Measurements from ENCODE around the gene HNRNPH2.

The HNRNPH2 gene

GRCh38 chrX:101395789-101396188, 12.2 kb upstream of the HNRNPH2 start:
- DNase-seq, result no peak

- DNase-seq, result no peak
Measured at GRCh38 chrX:101397779-101398178, 10.2 kb upstream of the HNRNPH2 start.

- no peak for DNase-seq
Measured at GRCh38 chrX:101398694-101399093, 9.3 kb upstream of the HNRNPH2 start.

DNA sequence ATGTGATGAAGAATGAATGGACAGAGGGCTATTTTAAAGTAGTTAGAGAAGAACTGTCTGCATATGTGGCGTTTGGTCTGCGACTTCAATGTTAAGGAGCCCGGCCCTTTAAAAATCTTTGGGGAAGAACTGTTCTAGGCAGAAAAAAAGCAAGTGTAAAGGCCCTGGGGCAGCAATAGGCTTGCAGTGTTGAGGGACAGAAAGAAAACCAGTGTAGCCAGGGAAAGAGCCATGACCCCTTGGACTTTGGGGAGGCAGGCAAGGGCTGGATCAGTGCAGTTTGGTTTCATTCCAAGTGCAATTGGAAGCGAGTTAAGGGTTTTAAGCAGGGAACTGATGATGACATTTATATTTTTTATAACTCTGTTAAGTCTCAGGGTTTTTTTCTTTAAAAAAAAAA, 8.2 kb upstream of the HNRNPH2 start:
- DNase-seq, result no peak

DNA sequence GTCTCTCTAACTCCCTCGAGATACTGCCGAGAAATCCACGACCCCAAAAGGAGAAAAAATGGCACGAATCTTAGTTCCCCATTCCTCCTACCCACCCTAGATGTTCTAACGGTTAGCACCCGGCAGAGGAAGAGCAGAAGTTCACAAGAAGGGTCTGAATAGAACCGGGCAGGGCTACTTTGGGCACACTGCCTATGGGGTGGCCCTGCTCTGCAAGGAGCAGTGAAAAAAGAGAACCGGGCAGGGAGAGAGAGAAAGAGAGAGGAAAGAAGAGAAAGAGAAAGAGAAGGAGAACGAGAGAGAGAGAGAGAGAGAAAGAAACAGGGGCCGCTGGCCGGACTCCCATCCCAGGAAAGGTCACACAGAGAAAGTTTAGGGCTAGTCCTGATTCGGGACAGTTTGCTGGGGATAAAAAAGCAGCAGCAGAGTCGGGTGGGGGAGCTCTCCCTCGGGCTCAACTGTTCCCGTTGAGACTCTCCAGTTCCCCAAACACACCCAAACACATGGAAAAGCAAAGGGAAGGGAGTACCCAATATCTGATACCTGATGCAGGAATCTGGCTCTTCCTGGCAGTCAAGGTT, 765 bp upstream of the HNRNPH2 start:
- DNase-seq, result no peak

GRCh38 chrX:101408532-101408841, 465 bp downstream of the HNRNPH2 start:
- DNase-seq, result no peak

GRCh38 chrX:101409043-101409442, 1.0 kb downstream of the HNRNPH2 start:
- DNase-seq, result no peak

DNA sequence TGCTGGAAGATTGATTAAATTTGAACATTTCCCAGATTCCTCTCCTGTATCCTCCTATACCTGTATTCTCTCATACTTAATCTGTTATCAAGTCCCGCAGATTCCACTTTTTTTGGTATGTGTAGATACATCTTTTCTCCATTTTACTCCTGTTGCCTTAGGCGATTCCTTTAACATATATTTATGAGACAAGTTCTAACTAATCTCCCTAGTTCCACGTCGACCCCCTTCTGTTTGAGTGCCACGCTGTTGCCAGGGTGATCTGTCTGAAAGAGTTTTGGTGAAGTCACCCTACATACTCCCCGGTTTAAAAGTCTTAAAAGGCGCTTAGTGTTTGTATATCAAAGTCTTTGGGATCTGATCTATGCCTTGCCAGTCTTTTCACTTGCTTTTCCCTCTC, 2.4 kb downstream of the HNRNPH2 start:
- DNase-seq, result no peak

DNA sequence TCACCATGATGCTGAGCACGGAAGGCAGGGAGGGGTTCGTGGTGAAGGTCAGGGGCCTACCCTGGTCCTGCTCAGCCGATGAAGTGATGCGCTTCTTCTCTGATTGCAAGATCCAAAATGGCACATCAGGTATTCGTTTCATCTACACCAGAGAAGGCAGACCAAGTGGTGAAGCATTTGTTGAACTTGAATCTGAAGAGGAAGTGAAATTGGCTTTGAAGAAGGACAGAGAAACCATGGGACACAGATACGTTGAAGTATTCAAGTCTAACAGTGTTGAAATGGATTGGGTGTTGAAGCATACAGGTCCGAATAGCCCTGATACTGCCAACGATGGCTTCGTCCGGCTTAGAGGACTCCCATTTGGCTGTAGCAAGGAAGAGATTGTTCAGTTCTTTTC, 4.0 kb downstream of the HNRNPH2 start:
- no peak for DNase-seq

DNA sequence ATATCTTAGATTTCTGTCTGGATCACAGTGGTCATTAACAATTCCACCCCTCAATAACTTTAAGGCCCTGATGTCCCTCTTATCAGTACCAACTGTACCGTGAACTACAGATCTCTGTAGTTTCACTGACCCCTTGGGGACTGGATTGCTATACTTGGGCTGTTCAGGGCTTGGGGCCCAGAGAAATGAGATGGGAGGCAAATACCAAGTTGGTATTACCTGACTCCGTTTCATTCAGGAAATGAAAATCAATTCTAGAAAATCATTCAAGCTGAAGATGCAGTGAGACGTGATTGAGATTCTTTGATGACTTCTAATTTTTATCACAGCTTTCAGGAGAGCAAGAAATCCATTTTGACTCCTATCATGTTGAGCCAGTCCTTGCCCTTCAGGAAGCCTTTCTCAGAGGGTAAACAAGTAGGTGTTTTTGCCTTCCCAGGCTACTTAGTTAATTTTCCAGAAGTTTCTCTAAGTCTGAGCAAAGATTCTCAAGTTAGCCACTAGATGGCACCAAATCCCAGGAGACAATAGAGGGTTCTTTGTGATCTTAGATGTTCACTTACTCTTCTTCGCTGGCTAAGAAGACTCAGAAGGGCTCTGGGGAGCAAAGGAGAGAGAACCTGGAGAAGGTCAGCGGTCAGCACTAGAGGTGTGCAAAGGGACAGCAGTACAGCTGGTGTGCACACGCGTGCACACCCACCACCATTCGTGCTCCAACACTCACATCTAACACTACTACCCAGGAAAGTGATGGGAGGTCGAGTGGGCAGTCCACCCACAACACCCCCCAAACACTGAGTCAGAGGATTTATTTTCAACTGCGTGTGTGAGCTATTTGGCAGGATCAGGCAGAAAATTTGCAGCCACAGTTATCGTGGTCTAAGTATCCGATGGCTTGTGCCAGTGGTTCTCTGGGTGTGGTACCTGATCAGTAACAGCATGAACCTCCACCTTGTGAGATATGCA, 7.4 kb downstream of the HNRNPH2 start:
- DNase-seq, result peak; percentile 53

DNA sequence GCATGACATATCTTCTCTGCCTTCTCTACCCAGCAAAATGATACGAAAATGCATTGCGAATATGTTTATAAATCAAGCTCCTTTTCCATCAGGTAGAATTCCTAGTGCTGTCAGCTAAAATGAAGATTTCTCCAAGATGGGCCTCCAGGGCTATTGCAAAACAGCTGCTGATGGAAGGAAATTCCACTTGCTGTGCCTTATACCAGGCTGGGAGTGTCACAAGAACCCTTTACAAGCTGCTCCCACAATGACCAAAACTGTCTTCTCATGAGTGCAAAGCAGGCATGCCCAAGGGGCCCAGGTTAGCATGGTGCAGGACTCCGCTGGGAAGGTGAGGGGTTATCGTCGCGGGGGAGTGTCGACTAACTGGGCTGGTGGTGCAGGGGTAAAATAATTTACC, 8.7 kb downstream of the HNRNPH2 start:
- no peak for DNase-seq

GRCh38 chrX:101417190-101417589, 9.2 kb downstream of the HNRNPH2 start:
- DNase-seq, result no peak

- DNase-seq, result peak; percentile 56
Measured at GRCh38 chrX:101417981-101418841, 10.2 kb downstream of the HNRNPH2 start.

DNA sequence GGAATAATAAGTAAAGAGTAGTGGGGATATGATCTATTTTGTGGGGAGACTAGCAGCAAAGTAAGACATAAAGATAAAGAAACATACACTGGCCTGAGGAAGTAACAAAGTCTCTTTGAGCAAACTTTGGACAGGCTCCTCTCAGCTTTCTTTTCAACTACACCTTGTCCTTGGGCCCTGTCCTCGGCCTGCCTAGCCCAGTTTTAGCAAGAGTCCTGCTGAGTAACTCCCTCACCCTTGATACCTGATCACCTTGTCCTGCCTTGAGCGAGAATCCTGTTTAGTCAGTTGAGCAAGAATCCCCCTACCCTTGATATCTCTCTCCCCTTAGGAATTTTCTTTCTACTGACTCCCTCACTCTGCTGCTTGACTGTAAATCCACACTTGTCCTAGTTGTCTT, 11.5 kb downstream of the HNRNPH2 start:
- no peak for DNase-seq

GRCh38 chrX:101427954-101428353, 19.9 kb downstream of the HNRNPH2 start:
- DNase-seq, result no peak

- DNase-seq, result no peak
Measured at GRCh38 chrX:101429934-101430333, 21.9 kb downstream of the HNRNPH2 start.

DNA sequence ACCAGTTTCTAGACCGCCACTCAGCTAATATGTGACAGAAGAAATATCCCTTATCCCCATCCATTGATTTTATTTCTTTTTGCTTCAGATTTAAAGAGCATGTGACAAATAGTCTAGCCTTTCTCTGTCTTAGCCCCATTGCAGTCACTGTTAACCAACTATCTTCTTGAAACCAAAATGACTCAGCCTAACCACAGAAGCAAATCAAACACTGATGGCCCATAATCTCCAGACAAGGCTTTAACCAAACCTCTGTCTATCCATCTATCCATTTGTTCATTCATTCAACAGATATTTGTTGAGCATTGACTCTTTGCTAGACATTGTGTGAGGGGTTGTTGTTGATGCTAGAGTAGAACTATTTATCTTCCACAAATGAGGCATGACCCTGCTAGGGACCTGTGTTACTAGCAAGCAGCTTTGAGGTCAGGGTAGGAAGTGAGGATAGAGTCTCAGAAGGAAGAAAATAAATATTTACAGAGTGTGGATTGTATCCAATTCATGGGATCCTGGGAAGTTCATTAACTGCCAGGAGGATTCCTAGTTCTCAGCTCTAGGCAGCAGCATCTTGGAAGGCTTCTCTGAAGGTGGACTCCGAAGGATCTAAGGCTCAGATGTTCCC, 22.5 kb downstream of the HNRNPH2 start:
- no peak for DNase-seq

- DNase-seq, result no peak
Measured at GRCh38 chrX:101442085-101442484, 34.1 kb downstream of the HNRNPH2 start.

DNA sequence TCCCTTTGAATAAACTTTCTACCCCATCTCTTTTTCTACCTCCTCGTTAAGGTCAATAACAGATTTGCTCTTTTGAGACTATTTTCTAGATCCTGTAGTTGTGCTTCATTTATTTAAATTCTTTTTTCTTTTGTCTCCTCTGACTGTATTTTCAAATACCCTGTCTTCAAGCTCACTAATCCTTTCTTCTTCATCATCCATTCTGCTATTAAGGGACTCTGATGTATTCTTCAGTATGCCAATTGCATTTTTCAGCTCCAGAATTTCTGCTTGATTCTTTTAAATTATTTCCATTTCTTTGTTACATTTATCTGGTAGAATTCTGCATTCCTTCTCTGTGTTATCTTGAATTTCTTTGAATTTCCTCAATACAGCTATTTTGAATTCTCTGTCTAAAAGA, 41.3 kb downstream of the HNRNPH2 start:
- DNase-seq, result no peak

- DNase-seq, result no peak
Measured at GRCh38 chrX:101450085-101450484, 42.1 kb downstream of the HNRNPH2 start.

DNA sequence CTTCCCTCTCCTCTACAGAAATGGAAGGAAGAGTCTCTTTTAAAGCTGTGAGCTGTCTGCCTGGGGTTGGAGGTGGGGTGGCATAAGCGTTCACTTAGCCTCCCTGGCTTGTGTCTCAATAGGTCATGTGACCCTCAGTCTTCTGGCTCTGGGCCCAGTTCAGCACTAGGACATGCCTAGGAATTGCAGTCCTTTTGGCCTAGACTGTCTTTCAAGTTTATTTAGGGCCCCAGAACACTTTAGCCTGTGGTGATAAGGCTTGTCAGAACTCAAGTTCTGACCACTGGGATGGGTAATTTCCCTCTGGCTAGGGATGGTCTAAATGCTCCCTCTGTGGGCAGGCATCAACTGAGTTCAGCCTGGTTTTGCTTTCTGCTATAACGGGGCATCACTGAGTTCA, 42.9 kb downstream of the HNRNPH2 start:
- no peak for DNase-seq

DNA sequence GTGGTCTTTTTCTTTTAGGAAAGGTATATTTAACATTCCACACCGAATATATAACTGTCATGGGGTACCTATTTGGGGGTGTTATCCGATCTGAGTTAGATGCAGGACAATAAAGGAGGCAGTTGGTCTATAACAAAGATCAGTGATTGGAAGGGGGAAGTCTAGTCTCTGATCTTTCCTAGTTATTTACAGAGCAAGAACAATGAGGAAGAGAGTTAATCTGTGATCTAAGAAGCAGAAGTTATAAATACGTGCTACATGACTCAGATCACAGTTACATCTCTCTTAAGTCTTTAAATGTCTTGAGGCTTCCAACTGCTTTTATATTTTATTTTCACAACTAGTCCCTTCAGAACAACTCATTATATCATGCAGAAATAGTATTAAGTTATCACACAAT, 44.0 kb downstream of the HNRNPH2 start:
- DNase-seq, result no peak

DNA sequence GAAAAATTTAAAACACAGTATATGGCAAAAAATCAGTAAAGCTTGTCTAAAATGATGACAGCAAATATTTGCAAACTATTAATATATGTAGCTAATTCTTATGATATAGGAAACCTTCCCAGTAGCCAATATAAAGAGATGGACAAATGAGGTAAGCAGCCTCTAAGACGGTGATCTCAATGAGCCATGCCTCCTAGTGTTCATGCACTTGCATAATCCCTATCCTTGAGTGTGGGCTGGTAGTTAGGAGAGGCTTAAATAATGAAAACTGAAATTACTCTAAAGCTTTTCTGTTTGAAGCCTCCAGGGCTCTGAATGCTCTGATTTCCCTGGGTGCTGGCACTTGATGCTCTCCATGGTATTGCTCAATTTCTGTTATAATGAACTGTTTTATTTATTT, 52.6 kb downstream of the HNRNPH2 start:
- no peak for DNase-seq
